NCI-H2081 (cell line): ENCODE data around the gene TBL2.
"Not testable (repeated sequence)": the region's sequence is repeated elsewhere in the genome, so short reads cannot be mapped to it uniquely, and the experiment has no call there.

Experiments
- DNase-seq, 2 experiments: peaks; one replicate each; lab custom pipeline; 2025; lab: John Stamatoyannopoulos, UW

TBL2 gene

GRCh38 chr7:73578342-73579128, at the start of gene TBL2:
TSS of gene TBL2 (minus strand) at chr7:73578579. CDS start at chr7:73578549, 30 bp downstream.
- DNase-seq = peak; percentile 99 to 100

- no peak for DNase-seq
Measured at GRCh38 chr7:73626814-73627213, 48.4 kb upstream of the TBL2 start.

GRCh38 chr7:73625276-73625675, 46.9 kb upstream of the TBL2 start:
- no peak for DNase-seq

GRCh38 chr7:73624669-73625001, 46.3 kb upstream of the TBL2 start:
- DNase-seq = no peak

- peak; percentile 89 to 93 for DNase-seq
Measured at GRCh38 chr7:73623798-73624668, 45.7 kb upstream of the TBL2 start, which contains the start of gene MLXIPL. TSS of gene MLXIPL (minus strand) at chr7:73624522. CDS start at chr7:73624492, 30 bp downstream.

- DNase-seq = no peak
Measured at GRCh38 chr7:73622909-73623797, 44.8 kb upstream of the TBL2 start.

GRCh38 chr7:73622527-73622908, 44.1 kb upstream of the TBL2 start:
- no peak for DNase-seq

GRCh38 chr7:73621168-73622063, 43.0 kb upstream of the TBL2 start:
- no peak for DNase-seq

- not testable (repeated sequence) for DNase-seq
Measured at GRCh38 chr7:73619394-73619793, 41.0 kb upstream of the TBL2 start.

GRCh38 chr7:73618538-73618937, 40.2 kb upstream of the TBL2 start:
- no peak for DNase-seq

GRCh38 chr7:73617520-73617919, 39.1 kb upstream of the TBL2 start:
- DNase-seq = not testable (repeated sequence)

GRCh38 chr7:73615886-73616285, 37.5 kb upstream of the TBL2 start:
- DNase-seq = no peak

- not testable (repeated sequence) for DNase-seq
Measured at GRCh38 chr7:73614937-73615336, 36.6 kb upstream of the TBL2 start.

GRCh38 chr7:73613954-73614735, 35.8 kb upstream of the TBL2 start:
- DNase-seq = no peak

GRCh38 chr7:73612598-73613269, 34.4 kb upstream of the TBL2 start:
- peak in 1 of 2 experiments; percentile 38 for DNase-seq

- no peak for DNase-seq
Measured at GRCh38 chr7:73611017-73611555, 32.7 kb upstream of the TBL2 start.

GRCh38 chr7:73610105-73610504, 31.7 kb upstream of the TBL2 start:
- no peak for DNase-seq

GRCh38 chr7:73607692-73607983, 29.3 kb upstream of the TBL2 start:
- not testable (repeated sequence) for DNase-seq
